HTERT RPE-1 (cell line): ENCODE measurements around the gene KIF26A.

Source experiments
- in situ Hi-C: fragments of 300-500 bp; cut with MboI; formaldehyde crosslinking; loops from 4 replicates; pipeline ENCODE4 v1.14.3; 2020; ENCODE audit warnings: low sequenced_read_pairs

The KIF26A gene

GRCh38 chr14:104101086-104101621 is 37.2 kb upstream of the KIF26A start:
- in situ Hi-C loops, result no loop called here

- in situ Hi-C loops, result no loop called here
Measured at GRCh38 chr14:104101651-104102281, 36.6 kb upstream of the KIF26A start.

GRCh38 chr14:104102282-104102914 is 36.0 kb upstream of the KIF26A start:
- in situ Hi-C loops, result no loop called here

GRCh38 chr14:104103061-104103445 is 35.3 kb upstream of the KIF26A start:
- in situ Hi-C loops, result no loop called here

GRCh38 chr14:104103446-104104075 is 34.8 kb upstream of the KIF26A start:
- in situ Hi-C loops, result no loop called here

- in situ Hi-C loops, result no loop called here
Measured at GRCh38 chr14:104104076-104104901, 34.1 kb upstream of the KIF26A start.

- in situ Hi-C loops, result no loop called here
Measured at GRCh38 chr14:104105071-104105821, 33.1 kb upstream of the KIF26A start.

- in situ Hi-C loops, result no loop called here
Measured at GRCh38 chr14:104105822-104106470, 32.4 kb upstream of the KIF26A start.

GRCh38 chr14:104106471-104106991 is 31.9 kb upstream of the KIF26A start:
- in situ Hi-C loops, result no loop called here

- in situ Hi-C loops, result no loop called here
Measured at GRCh38 chr14:104107101-104107581, 31.2 kb upstream of the KIF26A start.

- in situ Hi-C loops, result no loop called here
Measured at GRCh38 chr14:104107611-104108569, 30.5 kb upstream of the KIF26A start.

GRCh38 chr14:104108570-104109541 is 29.5 kb upstream of the KIF26A start:
- in situ Hi-C loops, result no loop called here

GRCh38 chr14:104109731-104110361 is 28.5 kb upstream of the KIF26A start:
- in situ Hi-C loops, result no loop called here

GRCh38 chr14:104110491-104111209 is 27.7 kb upstream of the KIF26A start:
- in situ Hi-C loops, result no loop called here

- in situ Hi-C loops, result no loop called here
Measured at GRCh38 chr14:104111301-104112112, 26.9 kb upstream of the KIF26A start.
